Measurements from ENCODE around the gene ITGB4.

Gene ITGB4

DNA sequence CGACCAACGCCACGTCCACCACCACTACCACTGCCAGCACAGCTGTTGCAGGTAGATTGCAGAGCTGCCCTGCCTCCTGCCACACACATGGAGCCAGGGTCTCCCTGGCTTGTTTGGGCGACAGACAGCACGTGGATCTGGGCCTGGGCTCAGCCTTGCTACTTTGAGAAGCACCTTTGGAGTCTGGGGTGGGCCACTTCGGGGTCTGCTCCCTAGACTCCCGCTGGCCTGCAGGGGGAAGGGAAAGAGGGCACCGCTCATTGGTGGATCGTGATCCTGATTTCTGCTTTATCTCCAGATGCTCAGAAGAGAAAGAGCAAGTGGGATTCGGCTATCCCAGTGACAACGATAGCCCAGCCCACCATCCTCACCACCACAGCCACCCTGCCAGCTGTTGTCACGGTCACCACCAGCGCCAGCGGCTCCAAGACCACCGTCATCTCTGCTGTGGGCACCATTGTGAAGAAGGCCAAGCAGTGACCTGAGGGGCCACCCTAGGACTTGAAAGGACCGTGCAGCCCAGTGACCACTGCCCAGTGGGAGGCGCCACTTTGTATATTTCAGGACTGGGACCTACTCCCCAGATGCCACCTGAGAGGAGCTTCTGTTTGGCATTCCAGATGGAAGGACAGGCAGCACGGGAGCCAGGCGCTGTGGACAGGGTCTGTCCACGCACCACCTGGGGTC, 15.1 kb upstream of the ITGB4 start:
- H3K27me3 ChIP-seq (ENCODE audit: control insufficient read depth, insufficient read depth, low read length): no peaks in the 10 kb centered on the region
- no peaks in the 10 kb centered on the region for H3K36me3 ChIP-seq (ENCODE audit: control insufficient read depth, insufficient read depth, low read length)
- peaks cover 3% of the 10 kb centered on the region for H3K79me2 ChIP-seq
- H2AFZ ChIP-seq: no peak overlapping the region
- H3K4me2 ChIP-seq (ENCODE audit: low read length): no peak overlapping the region
- no peaks in the 10 kb centered on the region for H3K9me3 ChIP-seq (ENCODE audit: control insufficient read depth, low read length)
- H3K27ac ChIP-seq: no peak overlapping the region
- no peak overlapping the region for H3K4me3 ChIP-seq (ENCODE audit: low read depth, low read length)
- H3K4me1 ChIP-seq: no peaks in the 10 kb centered on the region
- no peak overlapping the region for H3K9ac ChIP-seq
- TF ChIP-seq, protein P1, sequence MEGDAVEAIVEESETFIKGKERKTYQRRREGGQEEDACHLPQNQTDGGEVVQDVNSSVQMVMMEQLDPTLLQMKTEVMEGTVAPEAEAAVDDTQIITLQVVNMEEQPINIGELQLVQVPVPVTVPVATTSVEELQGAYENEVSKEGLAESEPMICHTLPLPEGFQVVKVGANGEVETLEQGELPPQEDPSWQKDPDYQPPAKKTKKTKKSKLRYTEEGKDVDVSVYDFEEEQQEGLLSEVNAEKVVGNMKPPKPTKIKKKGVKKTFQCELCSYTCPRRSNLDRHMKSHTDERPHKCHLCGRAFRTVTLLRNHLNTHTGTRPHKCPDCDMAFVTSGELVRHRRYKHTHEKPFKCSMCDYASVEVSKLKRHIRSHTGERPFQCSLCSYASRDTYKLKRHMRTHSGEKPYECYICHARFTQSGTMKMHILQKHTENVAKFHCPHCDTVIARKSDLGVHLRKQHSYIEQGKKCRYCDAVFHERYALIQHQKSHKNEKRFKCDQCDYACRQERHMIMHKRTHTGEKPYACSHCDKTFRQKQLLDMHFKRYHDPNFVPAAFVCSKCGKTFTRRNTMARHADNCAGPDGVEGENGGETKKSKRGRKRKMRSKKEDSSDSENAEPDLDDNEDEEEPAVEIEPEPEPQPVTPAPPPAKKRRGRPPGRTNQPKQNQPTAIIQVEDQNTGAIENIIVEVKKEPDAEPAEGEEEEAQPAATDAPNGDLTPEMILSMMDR (IDR thresholded peaks at IDR 0.05): no peak

DNA sequence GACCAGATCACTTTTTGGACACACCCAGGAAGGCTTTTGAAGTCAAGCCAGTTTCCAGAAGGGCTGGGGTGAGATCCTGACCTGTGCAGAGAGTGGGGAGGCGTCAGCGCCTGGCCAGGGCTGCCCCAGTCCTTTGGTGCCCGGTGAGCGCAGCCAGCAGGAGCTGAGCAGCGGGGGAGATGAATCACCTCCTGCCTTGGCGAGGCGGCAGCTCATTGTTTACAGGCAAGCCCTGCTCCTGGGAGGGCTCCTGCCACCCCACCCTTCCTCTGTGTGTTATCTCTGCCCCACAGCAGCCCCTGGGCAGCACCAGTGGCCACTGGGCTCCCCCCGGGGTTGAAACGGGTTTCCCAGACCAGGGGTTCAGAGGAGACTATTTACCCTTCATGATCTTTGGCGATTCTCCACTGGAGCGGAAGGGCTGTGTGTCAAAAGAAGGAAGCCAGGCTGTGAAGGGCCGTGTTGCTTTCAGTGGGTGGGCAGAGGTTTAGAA, 14.1 kb upstream of the ITGB4 start:
- Histone ChIP-seq H3K9me3 (ENCODE audit: control insufficient read depth, low read length) (no peaks in the 10 kb centered on the region), H2AFZ (no peak overlapping the region), H3K4me3 (ENCODE audit: low read depth, low read length) (no peak overlapping the region), H3K4me1 (no peaks in the 10 kb centered on the region), H3K27me3 (ENCODE audit: control insufficient read depth, insufficient read depth, low read length) (no peaks in the 10 kb centered on the region), H3K27ac (peak overlapping the region; percentile 54), H3K36me3 (ENCODE audit: control insufficient read depth, insufficient read depth, low read length) (no peaks in the 10 kb centered on the region), H3K4me2 (ENCODE audit: low read length) (no peak overlapping the region), H3K9ac (no peak overlapping the region), H3K79me2 (peaks cover 3% of the 10 kb centered on the region)
- TF ChIP-seq, protein P1 (IDR thresholded peaks at IDR 0.05): no peak

DNA sequence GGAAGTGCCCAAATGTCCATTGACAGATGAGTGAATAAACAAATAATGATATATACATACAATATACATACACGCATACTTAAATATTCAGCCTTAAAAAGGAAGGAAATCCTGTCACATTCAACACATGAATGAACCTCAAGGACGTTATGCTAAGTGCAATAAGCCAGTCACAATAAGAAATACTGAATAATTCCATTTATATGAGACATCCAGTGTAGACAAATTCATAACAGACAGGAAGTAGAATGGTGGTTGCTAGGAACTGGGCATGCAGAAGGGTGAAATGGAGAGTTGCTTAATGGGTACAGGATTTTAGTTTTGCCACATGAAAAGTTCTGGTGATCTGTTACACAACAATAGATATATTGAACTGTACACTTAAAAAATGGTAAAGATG, 8.8 kb upstream of the ITGB4 start:
- TF ChIP-seq, protein P1 (IDR thresholded peaks at IDR 0.05): no peak
- Histone ChIP-seq H3K36me3 (ENCODE audit: control insufficient read depth, insufficient read depth, low read length) (no peaks in the 10 kb centered on the region), H2AFZ (no peak overlapping the region)

DNA sequence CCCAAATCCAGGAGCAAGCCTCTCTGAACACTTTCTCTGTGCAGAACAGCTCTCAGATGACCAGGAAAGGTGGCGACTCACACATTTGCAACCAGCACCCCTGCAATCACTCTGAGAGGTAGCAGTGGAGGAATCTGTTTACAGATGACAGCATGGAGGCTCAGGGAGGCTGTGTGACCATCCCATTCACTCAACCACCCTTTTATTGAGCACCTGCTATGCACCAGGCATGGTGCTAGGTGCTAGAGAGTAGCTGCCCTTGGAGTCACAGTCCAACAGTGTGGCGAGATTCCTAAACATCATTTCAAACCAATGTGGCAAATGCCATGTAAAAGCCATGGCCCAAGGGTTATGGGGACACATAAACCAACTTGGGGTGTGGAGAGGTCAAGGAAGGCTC, 1.5 kb upstream of the ITGB4 start:
- Histone ChIP-seq H3K4me2 (ENCODE audit: low read length) (no peak overlapping the region), H3K4me1 (no peaks in the 10 kb centered on the region), H3K9me3 (ENCODE audit: control insufficient read depth, low read length) (no peaks in the 10 kb centered on the region), H3K36me3 (ENCODE audit: control insufficient read depth, insufficient read depth, low read length) (no peaks in the 10 kb centered on the region), H3K9ac (no peak overlapping the region), H3K79me2 (no peaks in the 10 kb centered on the region), H3K27ac (no peak overlapping the region), H3K4me3 (ENCODE audit: low read depth, low read length) (no peak overlapping the region), H2AFZ (no peak overlapping the region), H3K27me3 (ENCODE audit: control insufficient read depth, insufficient read depth, low read length) (no peaks in the 10 kb centered on the region)
- TF ChIP-seq, protein P1 (IDR thresholded peaks at IDR 0.05): no peak

More for the DNA sequence above, 8.8 kb upstream of the ITGB4 start:
- Histone ChIP-seq H3K4me1 (no peaks in the 10 kb centered on the region), H3K27me3 (ENCODE audit: control insufficient read depth, insufficient read depth, low read length) (no peaks in the 10 kb centered on the region), H3K4me2 (ENCODE audit: low read length) (no peak overlapping the region), H3K27ac (no peak overlapping the region), H3K9me3 (ENCODE audit: control insufficient read depth, low read length) (no peaks in the 10 kb centered on the region), H3K9ac (no peak overlapping the region), H3K79me2 (no peaks in the 10 kb centered on the region), H3K4me3 (ENCODE audit: low read depth, low read length) (no peak overlapping the region)
